GM12892 (cell line): Measurements from ENCODE around the gene KCTD3.

Experiments used
- POLR2A ChIP-seq: IDR thresholded peaks from 2 replicates; pipeline ENCODE4 v1.6.1; 2011; ENCODE audit warnings: low read depth, low read length, control low read depth
- POLR2AphosphoS5 ChIP-seq: IDR thresholded peaks from 2 replicates; pipeline ENCODE4 v1.6.1; 2011; ENCODE audit warnings: low read depth, low read length, control low read depth

DNA sequence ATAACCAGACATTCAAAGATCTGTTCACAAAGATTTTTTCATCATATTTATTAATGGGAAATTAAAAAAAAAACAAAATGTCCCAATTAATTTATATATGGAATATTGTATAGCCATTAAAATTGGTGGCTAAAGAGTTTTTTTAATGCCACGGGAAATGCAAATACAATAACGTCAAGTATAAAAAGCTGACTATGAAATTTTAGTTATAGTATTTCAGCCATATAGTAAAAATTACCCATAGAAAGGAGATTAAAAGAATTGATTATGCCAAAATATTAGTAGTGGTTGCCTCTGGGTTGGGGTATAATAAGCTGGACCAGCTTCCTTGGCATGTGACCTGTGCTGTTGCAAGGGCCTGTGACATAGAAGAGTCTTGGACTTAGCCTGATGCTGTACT lies 78.8 kb downstream of the KCTD3 start:
- TF ChIP-seq POLR2AphosphoS5 = no peak
- TF ChIP-seq POLR2A = no peak
